Amniotic stem cell (primary cell): ENCODE measurements around the gene GCN1.
"Not testable (repeated sequence)": the region's sequence is repeated elsewhere in the genome, so short reads cannot be mapped to it uniquely, and the experiment has no call there.

Source experiments
- DNase-seq: peaks from one replicate; lab custom pipeline; 2025; lab: John Stamatoyannopoulos, UW

The GCN1 gene

GRCh38 chr12:120194534-120195395 is at the start of gene GCN1:
TSS of gene GCN1 (minus strand) at chr12:120194715. CDS start at chr12:120194697, 18 bp downstream.
- peak; percentile 44 for DNase-seq

GRCh38 chr12:120242971-120243699 is 48.6 kb upstream of the GCN1 start:
- no peak for DNase-seq

GRCh38 chr12:120242275-120242799 is 47.8 kb upstream of the GCN1 start:
- DNase-seq = no peak

- no peak for DNase-seq
Observed at GRCh38 chr12:120241561-120242274, 47.2 kb upstream of the GCN1 start.

- no peak for DNase-seq
Observed at GRCh38 chr12:120240495-120240833, 45.9 kb upstream of the GCN1 start.

- no peak for DNase-seq
Observed at GRCh38 chr12:120239776-120240494, 45.4 kb upstream of the GCN1 start.

- DNase-seq = no peak
Observed at GRCh38 chr12:120238839-120239445, 44.4 kb upstream of the GCN1 start.

GRCh38 chr12:120238217-120238616 is 43.7 kb upstream of the GCN1 start:
- DNase-seq = no peak

- no peak for DNase-seq
Observed at GRCh38 chr12:120237360-120238171, 43.1 kb upstream of the GCN1 start.

- not testable (repeated sequence) for DNase-seq
Observed at GRCh38 chr12:120236809-120237208, 42.3 kb upstream of the GCN1 start.

- DNase-seq = no peak
Observed at GRCh38 chr12:120235369-120236323, 41.1 kb upstream of the GCN1 start.

GRCh38 chr12:120234643-120235368 is 40.3 kb upstream of the GCN1 start:
- peak; percentile 88 for DNase-seq

GRCh38 chr12:120231316-120232011 is 36.9 kb upstream of the GCN1 start:
- peak; percentile 79 for DNase-seq

- no peak for DNase-seq
Observed at GRCh38 chr12:120230974-120231315, 36.4 kb upstream of the GCN1 start.

- peak; percentile 91 for DNase-seq
Observed at GRCh38 chr12:120230326-120230973, 35.9 kb upstream of the GCN1 start.

- peak; percentile 17 for DNase-seq
Observed at GRCh38 chr12:120229487-120230325, 35.2 kb upstream of the GCN1 start.

GRCh38 chr12:120229071-120229486 is 34.6 kb upstream of the GCN1 start:
- DNase-seq = no peak
